ENCODE data around the gene STK11. TPM values are rescaled to one million over a fixed set of nuclear protein-coding genes. Genes with fewer than 3 reads are reported as not detected.

The STK11 gene
- total and polyA plus RNA-seq, 3 donors from 2014 or later, result 194 to 209 (median 197) TPM

DNA sequence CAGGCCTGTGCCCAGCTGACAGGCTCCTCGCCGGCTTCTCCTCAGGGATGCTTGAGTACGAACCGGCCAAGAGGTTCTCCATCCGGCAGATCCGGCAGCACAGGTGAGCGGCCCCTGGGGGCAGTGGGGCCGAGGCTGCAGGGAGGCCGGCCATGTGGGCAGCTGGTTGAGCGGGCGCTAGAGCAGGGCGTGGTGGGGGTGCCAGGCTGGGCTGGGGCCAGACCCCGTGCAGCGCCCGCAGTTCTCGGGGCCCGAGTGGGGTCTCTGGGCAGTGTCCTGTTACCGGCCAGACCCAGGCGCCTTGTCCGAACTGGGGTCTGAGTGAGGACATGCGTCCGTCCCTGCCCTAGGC, 16.3 kb downstream of the STK11 start:
- H3K4me3 ChIP-seq, result no peak overlapping the region
- no peaks in the 10 kb centered on the region for H3K9me3 ChIP-seq
- peaks cover 33% of the 10 kb centered on the region for H3K4me1 ChIP-seq
- no peak for DNase-seq
- TF ChIP-seq, protein P1, sequence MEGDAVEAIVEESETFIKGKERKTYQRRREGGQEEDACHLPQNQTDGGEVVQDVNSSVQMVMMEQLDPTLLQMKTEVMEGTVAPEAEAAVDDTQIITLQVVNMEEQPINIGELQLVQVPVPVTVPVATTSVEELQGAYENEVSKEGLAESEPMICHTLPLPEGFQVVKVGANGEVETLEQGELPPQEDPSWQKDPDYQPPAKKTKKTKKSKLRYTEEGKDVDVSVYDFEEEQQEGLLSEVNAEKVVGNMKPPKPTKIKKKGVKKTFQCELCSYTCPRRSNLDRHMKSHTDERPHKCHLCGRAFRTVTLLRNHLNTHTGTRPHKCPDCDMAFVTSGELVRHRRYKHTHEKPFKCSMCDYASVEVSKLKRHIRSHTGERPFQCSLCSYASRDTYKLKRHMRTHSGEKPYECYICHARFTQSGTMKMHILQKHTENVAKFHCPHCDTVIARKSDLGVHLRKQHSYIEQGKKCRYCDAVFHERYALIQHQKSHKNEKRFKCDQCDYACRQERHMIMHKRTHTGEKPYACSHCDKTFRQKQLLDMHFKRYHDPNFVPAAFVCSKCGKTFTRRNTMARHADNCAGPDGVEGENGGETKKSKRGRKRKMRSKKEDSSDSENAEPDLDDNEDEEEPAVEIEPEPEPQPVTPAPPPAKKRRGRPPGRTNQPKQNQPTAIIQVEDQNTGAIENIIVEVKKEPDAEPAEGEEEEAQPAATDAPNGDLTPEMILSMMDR (IDR thresholded peaks at IDR 0.05), result no peak
- TF ChIP-seq POLR2A (IDR thresholded peaks at IDR 0.05), result no peak
- peak overlapping the region; percentile 6 to 63 for H3K27ac ChIP-seq
- 73 to 100% methylated on average over 3 to 20 of the region's 22 CpGs for WGBS, 2 donors
- H3K27me3 ChIP-seq, result no peaks in the 10 kb centered on the region
- H3K36me3 ChIP-seq (ENCODE audit: low read depth, missing control alignments), result no peaks in the 10 kb centered on the region
- intact Hi-C loops (cut with DNase I; ENCODE audit: low total_unique reads), result no loop called here

DNA sequence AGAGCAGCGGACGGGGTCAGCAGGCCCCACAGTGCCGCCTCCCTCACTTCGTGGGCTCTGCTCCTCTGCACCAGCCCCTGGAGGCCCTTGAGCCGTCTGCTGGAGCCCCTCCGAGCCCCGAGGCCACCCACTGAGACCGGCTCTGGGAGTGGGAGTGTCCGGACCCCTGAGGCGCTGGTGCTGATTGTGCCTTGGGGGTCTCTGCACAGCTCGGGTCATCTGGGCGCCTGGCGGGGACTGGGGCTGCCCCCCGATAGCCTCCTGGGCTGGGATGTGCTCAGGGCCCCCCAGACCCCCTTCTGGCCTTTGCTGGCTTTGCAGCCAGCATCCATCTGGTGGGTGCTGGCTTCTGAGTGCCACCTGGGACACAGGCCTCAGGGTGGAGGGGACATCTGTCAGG, 16.8 kb downstream of the STK11 start:
- H3K27ac ChIP-seq, result peak overlapping the region; percentile 6 to 63
- DNase-seq, result no peak
- intact Hi-C loops (cut with DNase I; ENCODE audit: low total_unique reads), result no loop called here
- TF ChIP-seq, protein P1 (IDR thresholded peaks at IDR 0.05), result no peak
- no peak for TF ChIP-seq POLR2A (IDR thresholded peaks at IDR 0.05)
- H3K36me3 ChIP-seq (ENCODE audit: low read depth, missing control alignments), result no peaks in the 10 kb centered on the region
- H3K9me3 ChIP-seq, result no peaks in the 10 kb centered on the region
- H3K4me1 ChIP-seq, result peaks cover 28% of the 10 kb centered on the region
- no peaks in the 10 kb centered on the region for H3K27me3 ChIP-seq
- WGBS, 2 donors, result 71% methylated on average over 11 of the region's 14 CpGs; no CpG with 5 or more reads in 1 of the 2 donors
- no peak overlapping the region for H3K4me3 ChIP-seq

DNA sequence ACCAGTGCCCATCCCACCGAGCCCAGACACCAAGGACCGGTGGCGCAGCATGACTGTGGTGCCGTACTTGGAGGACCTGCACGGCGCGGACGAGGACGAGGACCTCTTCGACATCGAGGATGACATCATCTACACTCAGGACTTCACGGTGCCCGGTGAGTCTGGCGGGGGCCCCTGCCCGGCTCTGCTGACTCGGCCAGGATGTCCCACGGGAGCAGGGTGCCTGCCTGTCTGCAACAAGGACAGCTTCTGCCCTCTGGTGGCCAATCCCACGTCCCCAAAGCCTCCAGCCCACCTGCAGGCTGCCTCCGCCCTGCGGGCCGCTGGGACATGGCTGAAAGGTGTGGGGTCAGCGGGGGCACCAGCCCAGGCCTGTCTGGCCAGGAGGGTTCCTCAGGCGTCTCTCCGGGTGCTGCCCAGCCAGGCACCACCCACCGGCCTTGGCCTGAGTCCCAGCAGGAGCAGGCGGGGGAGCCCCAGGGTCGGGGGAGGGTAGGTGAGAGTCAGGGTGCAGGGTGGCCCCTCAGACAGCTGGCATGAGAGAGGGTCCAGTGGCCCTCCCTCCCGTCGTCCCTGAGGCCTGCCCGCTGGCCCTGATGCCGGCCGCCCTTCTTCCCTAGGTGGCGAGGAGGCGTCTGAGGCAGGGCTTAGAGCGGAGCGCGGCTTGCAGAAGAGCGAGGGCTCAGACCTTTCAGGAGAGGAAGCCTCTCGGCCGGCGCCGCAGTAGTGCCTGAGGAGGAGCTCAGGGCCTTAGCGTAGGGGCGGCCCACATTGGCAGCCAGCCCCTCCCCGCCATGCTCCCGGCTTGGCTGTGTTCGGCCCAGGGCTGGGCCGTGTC, 17.7 kb downstream of the STK11 start:
- 62 to 92% methylated on average over 13 to 46 of the region's 48 CpGs for WGBS, 2 donors
- Histone ChIP-seq H3K9me3 (no peaks in the 10 kb centered on the region), H3K4me1 (peaks cover 19% of the 10 kb centered on the region), H3K27ac (peak overlapping the region in 1 of 2 donors; percentile 24), H3K4me3 (no peak overlapping the region), H3K36me3 (ENCODE audit: low read depth, missing control alignments) (no peaks in the 10 kb centered on the region), H3K27me3 (no peaks in the 10 kb centered on the region)
- peak; percentile 63 for DNase-seq
- intact Hi-C loops (cut with DNase I; ENCODE audit: low total_unique reads), result no loop called here
- TF ChIP-seq, protein P1 (IDR thresholded peaks at IDR 0.05), result peak in 2 of 3 experiments; percentile 23 to 43
- TF ChIP-seq POLR2A (IDR thresholded peaks at IDR 0.05), result no peak

DNA sequence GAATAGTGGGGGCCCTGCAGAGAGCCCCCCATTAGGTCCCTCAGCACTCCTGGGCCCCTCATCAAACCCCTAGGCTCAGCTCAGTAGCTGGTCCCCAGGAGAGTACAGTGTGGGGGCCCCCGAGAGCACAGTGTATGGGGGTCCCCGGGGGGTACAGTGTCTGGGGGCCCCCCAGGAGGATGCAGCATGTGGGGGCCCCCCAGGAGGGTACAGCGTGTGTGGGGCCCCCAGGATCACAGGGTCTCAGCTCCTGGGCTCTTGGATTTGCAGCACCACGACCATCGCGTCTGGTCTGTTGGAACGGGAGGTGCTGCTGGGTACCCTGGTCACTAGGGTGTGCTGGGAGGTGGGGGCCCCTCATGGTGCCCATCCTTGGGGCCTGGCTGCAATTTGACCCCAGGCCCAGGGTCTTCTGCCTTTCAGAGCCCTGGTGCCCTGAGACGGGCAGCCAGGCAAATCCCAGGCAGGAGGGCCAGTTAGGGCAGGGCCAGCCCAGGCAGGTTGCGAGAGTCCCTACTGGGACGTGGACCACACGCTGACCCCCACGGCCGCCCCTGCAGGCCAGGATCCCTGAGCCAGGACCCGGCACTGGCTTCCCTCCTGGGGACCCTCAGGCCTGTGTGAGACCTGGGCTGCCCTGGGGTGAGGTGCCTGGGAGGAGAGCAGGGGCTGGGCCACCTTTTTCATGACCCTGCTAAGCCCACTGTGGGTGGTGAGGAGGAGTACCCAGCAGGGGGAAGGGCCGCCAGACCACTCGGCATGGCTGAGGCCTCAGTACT, 18.7 kb downstream of the STK11 start:
- Histone ChIP-seq H3K27me3 (no peaks in the 10 kb centered on the region), H3K4me1 (peaks cover 17% of the 10 kb centered on the region), H3K4me3 (no peak overlapping the region), H3K27ac (no peak overlapping the region), H3K36me3 (ENCODE audit: low read depth, missing control alignments) (no peaks in the 10 kb centered on the region), H3K9me3 (no peaks in the 10 kb centered on the region)
- intact Hi-C loops (cut with DNase I; ENCODE audit: low total_unique reads), result no loop called here
- TF ChIP-seq, protein P1 (IDR thresholded peaks at IDR 0.05), result no peak
- no peak for DNase-seq
- WGBS, 2 donors, result 94 to 96% methylated on average over 6 of the region's 16 CpGs

Measured in testis (tissue), 3 donors.